ENCODE data around the gene CCT3. TPM values are rescaled to one million over a fixed set of nuclear protein-coding genes. Genes with fewer than 3 reads are reported as not detected.

CCT3 gene
- total RNA-seq, 1 experiment from 2014 or later, result 451 TPM

DNA sequence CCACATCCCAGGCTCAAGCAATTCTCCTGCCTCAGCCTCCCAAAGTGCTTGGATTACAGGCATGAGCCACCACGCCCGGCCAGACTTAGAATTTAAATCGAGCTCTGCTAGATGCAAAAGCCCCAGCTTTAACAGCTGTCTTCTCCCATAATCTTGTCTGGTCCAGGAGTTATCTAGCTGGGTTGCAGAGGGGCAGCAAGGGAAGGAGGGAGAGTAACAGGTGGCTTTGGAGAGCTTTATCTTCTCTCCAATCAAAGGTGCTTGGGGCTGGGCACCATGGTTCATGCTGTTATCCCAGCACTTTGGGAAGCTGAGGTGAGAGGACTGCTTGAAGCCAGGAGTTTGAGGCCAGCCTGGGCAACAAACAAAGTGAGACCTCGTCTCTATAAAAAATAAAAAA lies 34.8 kb upstream of the CCT3 start:
- intact Hi-C loops (cut with micrococcal nuclease; ENCODE audit: unreplicated experiment), result no loop called here
- ChIA-PET POLR2A (no interaction called here), CTCF (interaction anchor here (0.5 kb wide), 1 partner anchor 232 kb away, joined by 4 read pairs; no protein-coding TSS in a partner anchor)
- ATAC-seq (no peak), DNase-seq (ENCODE audit: low read depth, low spot score) (no peak)
- no peaks in the 10 kb centered on the region for H3K9me3 ChIP-seq (ENCODE audit: control insufficient read depth, insufficient read depth, low read depth, low read length)
- no peaks in the 10 kb centered on the region; the same call in 1 of the 2 replicates for H3K36me3 ChIP-seq (ENCODE audit: control insufficient read depth, insufficient read depth, low read length)
- no peak for TF ChIP-seq POLR2AphosphoS5 (IDR thresholded peaks at IDR 0.05; ENCODE audit: low read depth, low read length)
- no peak for TF ChIP-seq SIN3A (IDR thresholded peaks at IDR 0.05; ENCODE audit: borderline replicate concordance, insufficient read depth, low read depth, low read length)
- no peak for TF ChIP-seq TCF7L2 (IDR thresholded peaks at IDR 0.05; ENCODE audit: low read depth, low read length)
- TF ChIP-seq, protein P1, sequence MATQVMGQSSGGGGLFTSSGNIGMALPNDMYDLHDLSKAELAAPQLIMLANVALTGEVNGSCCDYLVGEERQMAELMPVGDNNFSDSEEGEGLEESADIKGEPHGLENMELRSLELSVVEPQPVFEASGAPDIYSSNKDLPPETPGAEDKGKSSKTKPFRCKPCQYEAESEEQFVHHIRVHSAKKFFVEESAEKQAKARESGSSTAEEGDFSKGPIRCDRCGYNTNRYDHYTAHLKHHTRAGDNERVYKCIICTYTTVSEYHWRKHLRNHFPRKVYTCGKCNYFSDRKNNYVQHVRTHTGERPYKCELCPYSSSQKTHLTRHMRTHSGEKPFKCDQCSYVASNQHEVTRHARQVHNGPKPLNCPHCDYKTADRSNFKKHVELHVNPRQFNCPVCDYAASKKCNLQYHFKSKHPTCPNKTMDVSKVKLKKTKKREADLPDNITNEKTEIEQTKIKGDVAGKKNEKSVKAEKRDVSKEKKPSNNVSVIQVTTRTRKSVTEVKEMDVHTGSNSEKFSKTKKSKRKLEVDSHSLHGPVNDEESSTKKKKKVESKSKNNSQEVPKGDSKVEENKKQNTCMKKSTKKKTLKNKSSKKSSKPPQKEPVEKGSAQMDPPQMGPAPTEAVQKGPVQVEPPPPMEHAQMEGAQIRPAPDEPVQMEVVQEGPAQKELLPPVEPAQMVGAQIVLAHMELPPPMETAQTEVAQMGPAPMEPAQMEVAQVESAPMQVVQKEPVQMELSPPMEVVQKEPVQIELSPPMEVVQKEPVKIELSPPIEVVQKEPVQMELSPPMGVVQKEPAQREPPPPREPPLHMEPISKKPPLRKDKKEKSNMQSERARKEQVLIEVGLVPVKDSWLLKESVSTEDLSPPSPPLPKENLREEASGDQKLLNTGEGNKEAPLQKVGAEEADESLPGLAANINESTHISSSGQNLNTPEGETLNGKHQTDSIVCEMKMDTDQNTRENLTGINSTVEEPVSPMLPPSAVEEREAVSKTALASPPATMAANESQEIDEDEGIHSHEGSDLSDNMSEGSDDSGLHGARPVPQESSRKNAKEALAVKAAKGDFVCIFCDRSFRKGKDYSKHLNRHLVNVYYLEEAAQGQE (IDR thresholded peaks at IDR 0.05; ENCODE audit: insufficient read depth in 1 of 2, low read depth in 2 of 2, low read length in 1 of 2), result no peak
- TF ChIP-seq, protein P2, sequence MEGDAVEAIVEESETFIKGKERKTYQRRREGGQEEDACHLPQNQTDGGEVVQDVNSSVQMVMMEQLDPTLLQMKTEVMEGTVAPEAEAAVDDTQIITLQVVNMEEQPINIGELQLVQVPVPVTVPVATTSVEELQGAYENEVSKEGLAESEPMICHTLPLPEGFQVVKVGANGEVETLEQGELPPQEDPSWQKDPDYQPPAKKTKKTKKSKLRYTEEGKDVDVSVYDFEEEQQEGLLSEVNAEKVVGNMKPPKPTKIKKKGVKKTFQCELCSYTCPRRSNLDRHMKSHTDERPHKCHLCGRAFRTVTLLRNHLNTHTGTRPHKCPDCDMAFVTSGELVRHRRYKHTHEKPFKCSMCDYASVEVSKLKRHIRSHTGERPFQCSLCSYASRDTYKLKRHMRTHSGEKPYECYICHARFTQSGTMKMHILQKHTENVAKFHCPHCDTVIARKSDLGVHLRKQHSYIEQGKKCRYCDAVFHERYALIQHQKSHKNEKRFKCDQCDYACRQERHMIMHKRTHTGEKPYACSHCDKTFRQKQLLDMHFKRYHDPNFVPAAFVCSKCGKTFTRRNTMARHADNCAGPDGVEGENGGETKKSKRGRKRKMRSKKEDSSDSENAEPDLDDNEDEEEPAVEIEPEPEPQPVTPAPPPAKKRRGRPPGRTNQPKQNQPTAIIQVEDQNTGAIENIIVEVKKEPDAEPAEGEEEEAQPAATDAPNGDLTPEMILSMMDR (IDR thresholded peaks at IDR 0.05), result no peak
- no peak overlapping the region for H3K27ac ChIP-seq (ENCODE audit: low read length)
- H3K4me3 ChIP-seq (ENCODE audit: low read depth in 2 of 2, low read length in 2 of 2), result no peak overlapping the region
- no TSS peak for BruUV-seq (replicated peaks)
- no peaks in the 10 kb centered on the region for H3K27me3 ChIP-seq (ENCODE audit: control insufficient read depth, insufficient read depth, low read length)
- in situ Hi-C loops (cut with HindIII; ENCODE audit: low pct_unique_long_range_greater_than_20kb, low sequenced_read_pairs), result no loop called here
- peaks cover 3% of the 10 kb centered on the region; the same call in 1 of the 2 replicates for H3K4me1 ChIP-seq (ENCODE audit: control insufficient read depth, insufficient read depth, low read length)

DNA sequence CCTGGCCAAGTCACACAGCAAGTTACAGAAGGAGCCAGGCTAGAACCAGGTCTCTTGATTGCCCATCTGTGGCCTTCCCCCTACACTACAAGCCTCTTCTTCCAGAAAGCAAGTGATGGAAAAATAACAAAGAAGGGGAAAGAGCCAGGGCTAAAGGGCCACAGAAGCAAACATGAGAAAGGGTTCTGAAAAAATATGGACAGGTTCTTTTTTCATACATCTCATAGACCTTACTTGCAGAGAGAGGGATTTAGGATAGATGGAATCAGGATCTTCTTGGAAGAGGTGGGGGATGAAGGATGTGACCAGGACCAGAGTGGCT lies 34.1 kb upstream of the CCT3 start:
- no peak overlapping the region for H3K27ac ChIP-seq (ENCODE audit: low read length)
- in situ Hi-C loops (cut with HindIII; ENCODE audit: low pct_unique_long_range_greater_than_20kb, low sequenced_read_pairs), result no loop called here
- intact Hi-C loops (cut with micrococcal nuclease; ENCODE audit: unreplicated experiment), result no loop called here
- TF ChIP-seq, protein P2 (IDR thresholded peaks at IDR 0.05), result no peak
- no peak for TF ChIP-seq TCF7L2 (IDR thresholded peaks at IDR 0.05; ENCODE audit: low read depth, low read length)
- no peak for TF ChIP-seq SIN3A (IDR thresholded peaks at IDR 0.05; ENCODE audit: borderline replicate concordance, insufficient read depth, low read depth, low read length)
- TF ChIP-seq POLR2AphosphoS5 (IDR thresholded peaks at IDR 0.05; ENCODE audit: low read depth, low read length), result no peak
- TF ChIP-seq, protein P1 (IDR thresholded peaks at IDR 0.05; ENCODE audit: insufficient read depth in 1 of 2, low read depth in 2 of 2, low read length in 1 of 2), result no peak
- CTCF ChIA-PET, result no interaction called here
- BruUV-seq (replicated peaks), result no TSS peak
- H3K4me3 ChIP-seq (ENCODE audit: low read depth in 2 of 2, low read length in 2 of 2), result no peak overlapping the region
- DNase-seq (ENCODE audit: low read depth, low spot score), result no peak
- H3K36me3 ChIP-seq (ENCODE audit: control insufficient read depth, insufficient read depth, low read length), result no peaks in the 10 kb centered on the region; the same call in 1 of the 2 replicates
- H3K4me1 ChIP-seq (ENCODE audit: control insufficient read depth, insufficient read depth, low read length), result peaks cover 5% of the 10 kb centered on the region; the same call in 1 of the 2 replicates
- no peaks in the 10 kb centered on the region for H3K27me3 ChIP-seq (ENCODE audit: control insufficient read depth, insufficient read depth, low read length)
- H3K9me3 ChIP-seq (ENCODE audit: control insufficient read depth, insufficient read depth, low read depth, low read length), result no peaks in the 10 kb centered on the region
- POLR2A ChIA-PET, result no interaction called here
- no peak for ATAC-seq

Measured in Panc1 (cell line).